HG03103 (cell line): Measurements from ENCODE around the gene TRIP10.
"Not testable (repeated sequence)": the region's sequence is repeated elsewhere in the genome, so short reads cannot be mapped to it uniquely, and the experiment has no call there.

Experiments used
- ATAC-seq: cut with Tn5 transposase; IDR thresholded peaks from one replicate; pipeline ENCODE4 v1.9.1; 2021; ENCODE audit warnings: low read depth; ENCODE audit not compliant: unreplicated experiment

Gene TRIP10

DNA sequence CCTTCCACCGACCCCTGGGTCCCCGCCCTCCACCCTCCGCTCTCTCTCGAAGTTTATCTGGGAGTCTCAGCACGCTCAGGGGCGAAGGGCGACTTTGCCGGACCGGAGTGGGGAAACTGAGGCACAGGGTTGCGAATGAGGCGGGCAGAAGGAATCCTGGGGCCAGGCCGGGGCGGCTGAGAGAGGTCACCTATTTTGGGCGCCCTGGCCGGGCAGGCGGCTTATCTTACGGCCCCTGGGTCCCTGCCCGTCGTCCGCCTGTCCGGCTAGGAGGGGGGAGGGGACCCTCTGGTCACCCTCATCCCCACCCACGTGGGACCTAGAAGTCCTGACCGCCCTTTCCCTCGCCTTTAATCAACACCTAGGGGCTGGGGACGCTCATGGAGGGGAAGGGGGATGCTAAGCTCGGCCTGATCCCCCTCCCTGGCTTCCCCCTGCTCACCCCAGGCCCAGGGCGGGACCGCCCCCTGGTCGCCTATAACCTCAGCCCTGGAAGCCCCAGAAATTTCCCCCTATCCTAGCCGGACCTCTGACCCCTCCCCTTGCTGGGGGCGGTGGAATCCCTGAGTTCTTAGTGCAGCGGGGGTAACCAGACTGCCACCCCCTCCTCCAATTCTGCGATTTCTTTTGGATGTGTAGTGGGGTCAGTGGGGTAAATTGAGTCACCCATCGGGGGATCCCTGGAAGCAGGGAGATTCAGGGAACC lies 556 bp downstream of the TRIP10 start:
- ATAC-seq = no peak

- ATAC-seq = no peak
Observed at GRCh38 chr19:6740589-6741343, 1.3 kb downstream of the TRIP10 start.

GRCh38 chr19:6743066-6743465 lies 3.6 kb downstream of the TRIP10 start:
- ATAC-seq = no peak

DNA sequence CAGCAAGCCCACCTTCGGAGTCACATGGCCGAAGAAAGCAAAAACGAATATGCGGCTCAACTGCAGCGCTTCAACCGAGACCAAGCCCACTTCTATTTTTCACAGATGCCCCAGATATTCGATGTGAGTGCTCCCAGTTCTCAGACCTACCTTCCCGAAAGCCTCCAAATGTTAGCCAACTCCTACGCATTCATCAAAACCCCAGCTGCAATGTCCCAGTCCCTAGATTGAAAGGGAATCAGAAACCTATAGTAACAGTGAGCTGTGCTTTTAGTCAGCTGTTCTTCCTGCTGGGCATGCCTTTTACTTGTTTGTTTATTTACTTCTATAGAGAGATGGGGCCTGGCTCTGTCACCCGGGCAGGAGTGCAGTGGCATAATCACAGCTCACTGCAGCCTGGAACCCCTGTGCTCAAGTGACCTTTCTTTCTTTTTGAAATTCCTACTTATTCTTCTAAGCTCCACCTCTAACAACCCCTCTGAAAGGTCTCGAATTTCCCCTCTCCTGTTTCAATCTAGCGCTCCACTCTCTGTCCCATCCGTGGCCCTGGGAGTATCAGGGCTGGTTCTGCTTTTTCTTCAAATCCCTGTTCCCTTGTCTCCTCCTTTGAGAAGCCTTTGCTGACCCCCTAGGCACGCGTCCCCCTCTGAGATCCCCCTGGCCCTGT lies 4.4 kb downstream of the TRIP10 start:
- ATAC-seq = no peak

DNA sequence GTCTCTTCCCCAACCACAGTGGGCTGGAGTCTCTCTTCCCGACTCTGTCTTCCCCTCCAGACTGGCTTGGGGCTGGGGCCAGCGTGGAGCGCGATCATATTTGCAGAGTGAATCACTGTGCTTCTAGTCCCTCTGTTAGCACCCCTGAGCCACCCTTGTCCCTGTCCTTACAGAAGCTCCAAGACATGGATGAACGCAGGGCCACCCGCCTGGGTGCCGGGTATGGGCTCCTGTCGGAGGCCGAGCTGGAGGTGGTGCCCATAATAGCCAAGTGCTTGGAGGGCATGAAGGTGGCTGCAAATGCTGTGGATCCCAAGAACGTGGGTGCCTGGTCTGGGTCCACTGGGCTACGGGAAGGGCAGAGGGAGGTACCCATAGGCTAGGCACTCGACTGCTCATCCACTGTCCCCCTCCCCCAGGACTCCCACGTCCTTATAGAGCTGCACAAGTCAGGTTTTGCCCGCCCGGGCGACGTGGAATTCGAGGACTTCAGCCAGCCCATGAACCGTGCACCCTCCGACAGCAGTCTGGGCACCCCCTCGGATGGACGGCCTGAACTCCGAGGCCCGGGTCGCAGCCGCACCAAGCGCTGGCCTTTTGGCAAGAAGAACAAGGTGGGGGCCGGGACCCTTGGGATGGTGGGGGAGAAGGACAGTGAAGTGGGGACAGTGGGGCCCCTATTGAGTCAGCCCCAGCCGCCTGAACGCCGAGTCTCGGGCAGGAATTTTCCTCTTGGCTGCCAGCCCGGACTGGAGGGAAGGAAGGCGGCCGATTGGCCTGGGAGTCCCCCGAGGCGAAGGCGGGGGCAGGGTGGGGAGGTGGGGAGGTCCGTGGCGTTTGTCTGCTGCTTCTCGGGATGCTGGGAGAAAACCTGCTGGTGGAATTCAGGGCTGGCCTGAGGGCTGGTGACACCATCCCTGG lies 5.2 kb downstream of the TRIP10 start:
- ATAC-seq = no peak

DNA sequence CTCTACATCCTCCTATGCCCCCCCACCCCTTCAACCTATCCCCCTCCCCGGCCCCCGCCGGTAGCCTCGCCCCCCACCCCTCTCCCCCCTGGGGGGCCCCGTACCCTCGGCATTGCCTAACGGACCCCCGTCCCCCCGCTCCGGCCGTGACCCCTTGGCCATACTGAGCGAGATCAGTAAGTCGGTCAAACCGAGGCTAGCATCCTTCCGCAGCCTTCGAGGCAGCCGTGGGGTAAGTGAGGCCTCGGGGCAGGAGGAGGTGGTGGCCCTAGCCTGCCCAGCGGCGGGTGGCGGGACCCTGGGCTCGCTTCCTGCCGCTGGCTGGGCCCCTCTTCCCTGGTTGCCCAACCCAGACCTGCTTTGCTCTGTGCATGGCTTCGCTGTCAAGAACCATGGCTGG lies 6.5 kb downstream of the TRIP10 start:
- ATAC-seq = no peak

DNA sequence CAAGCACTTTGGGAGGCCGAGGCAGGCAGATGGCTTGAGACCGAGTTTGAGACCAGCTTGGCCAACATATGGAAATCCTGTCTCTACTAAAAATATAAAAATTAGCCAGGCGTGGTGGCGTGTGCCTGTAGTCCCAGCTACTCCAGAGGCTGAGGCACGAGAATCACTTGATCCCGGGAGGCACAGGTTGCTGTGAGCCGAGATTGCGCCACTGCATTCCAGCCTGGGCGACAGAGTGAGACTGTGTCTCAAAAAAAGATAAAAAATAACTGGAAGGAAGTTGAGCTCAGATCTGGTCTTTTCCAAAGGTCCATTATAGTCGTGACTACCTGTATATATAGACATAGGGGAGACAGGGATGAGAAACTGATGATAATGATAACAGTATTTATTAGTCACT lies 9.1 kb downstream of the TRIP10 start:
- not testable (repeated sequence) for ATAC-seq

- no peak for ATAC-seq
Observed at GRCh38 chr19:6750062-6750461, 10.6 kb downstream of the TRIP10 start.

DNA sequence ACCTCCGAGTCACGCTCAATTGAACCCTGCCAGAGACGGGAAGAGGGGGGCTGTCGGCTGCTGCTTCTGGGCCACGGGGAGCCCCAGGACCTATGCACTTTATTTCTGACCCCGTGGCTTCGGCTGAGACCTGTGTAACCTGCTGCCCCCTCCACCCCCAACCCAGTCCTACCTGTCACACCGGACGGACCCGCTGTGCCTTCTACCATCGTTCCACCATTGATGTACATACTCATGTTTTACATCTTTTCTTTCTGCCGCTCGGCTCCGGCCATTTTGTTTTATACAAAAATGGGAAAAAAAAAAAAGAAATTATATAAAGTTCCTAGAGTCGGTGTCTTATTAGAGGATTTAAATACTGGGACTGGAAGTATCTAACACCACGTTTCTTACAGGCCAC lies 11.7 kb downstream of the TRIP10 start:
- ATAC-seq = no peak

- ATAC-seq = no peak
Observed at GRCh38 chr19:6752256-6753177, 13.0 kb downstream of the TRIP10 start.

GRCh38 chr19:6753178-6754031 lies 13.9 kb downstream of the TRIP10 start:
- peak; percentile 76 for ATAC-seq

DNA sequence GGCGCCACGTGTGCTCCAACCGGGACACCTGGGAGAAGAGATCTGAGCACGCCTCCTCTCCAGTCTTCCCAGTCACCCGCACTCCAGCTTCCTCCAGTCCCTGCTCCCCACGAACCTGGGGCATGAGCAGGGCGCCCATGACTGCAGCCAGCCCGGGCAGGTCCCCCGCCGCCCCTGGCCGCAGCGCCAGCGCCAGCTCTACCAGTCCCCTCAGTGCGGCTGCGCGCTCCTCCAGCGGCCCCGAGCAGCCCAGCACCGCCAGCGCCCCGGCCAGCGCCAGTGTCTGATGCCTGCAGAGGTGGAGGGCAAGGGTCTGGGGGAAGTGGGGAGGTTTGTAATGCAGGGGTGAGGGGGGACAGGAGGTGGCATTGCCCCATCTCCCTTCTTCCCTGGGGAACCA lies 14.7 kb downstream of the TRIP10 start:
- no peak for ATAC-seq

DNA sequence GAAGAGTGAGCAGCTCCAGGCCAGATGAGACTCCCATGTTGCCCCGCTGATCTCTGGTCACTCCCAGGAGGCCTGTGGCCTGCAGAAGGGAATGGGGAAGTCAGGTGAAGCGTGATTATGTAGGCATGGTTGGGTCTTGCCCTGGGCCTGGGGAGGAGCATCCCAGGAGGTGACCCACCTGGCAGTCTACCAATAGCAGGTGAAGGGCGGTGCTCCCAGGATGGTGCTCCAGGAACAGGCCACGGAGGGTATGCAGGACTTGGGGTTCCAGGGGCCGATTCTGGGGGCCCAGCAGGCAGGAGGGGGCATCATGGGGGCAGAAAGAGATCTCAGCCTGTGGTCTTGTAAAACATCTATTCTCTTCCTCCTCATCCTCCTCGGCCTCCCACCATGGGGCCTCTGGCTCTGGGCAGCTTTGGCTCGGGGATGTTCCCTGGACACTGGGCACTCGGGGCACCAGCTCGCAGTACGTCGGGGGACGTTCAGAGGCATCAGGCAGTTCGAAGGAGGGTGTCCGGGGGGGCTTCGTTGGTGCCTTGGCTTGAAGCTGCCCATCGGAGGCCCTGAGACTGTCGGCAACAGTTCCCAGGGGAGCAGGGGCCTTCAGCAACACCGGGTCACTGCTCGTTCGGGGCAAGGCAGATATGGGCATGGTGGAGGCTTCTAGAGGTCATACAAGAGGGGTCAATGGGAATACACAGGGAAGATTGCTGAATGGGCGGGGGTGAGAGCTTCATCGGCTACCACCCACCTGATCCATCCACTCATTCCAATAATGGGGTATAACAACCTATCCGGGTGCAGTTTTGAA lies 15.4 kb downstream of the TRIP10 start:
- ATAC-seq = no peak

- ATAC-seq = no peak
Observed at GRCh38 chr19:6760606-6761005, 21.1 kb downstream of the TRIP10 start.

DNA sequence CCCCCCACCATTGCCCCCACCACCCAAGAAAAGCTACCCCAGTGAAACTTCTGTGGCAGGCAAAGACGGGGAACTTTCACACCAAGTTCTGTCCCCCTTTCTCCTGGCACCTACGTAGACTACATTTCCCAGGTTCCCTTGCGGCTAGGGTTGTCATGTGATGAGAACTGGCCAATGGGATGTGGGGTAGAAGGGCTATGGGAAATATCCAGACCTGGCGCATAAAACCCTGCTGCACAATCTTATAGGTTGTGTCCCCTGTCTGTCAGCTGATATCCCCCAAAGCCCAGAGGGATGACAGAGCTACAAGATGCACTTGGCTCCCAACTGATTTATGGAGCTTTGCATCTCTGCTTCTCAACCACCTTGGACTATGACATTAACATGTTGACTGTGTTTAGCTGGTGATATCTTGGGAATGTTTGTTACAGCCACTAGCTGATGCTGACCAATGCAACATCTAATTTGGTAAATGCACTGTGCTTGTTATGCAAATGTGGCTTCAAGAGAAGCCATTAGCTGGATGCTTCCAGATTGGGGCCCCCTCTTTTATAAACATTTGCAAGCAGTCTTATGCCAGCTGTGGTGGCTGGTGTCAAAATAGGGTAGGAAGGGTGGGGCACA lies 21.7 kb downstream of the TRIP10 start:
- ATAC-seq = no peak

GRCh38 chr19:6762253-6762797 lies 22.8 kb downstream of the TRIP10 start:
- not testable (repeated sequence) for ATAC-seq

DNA sequence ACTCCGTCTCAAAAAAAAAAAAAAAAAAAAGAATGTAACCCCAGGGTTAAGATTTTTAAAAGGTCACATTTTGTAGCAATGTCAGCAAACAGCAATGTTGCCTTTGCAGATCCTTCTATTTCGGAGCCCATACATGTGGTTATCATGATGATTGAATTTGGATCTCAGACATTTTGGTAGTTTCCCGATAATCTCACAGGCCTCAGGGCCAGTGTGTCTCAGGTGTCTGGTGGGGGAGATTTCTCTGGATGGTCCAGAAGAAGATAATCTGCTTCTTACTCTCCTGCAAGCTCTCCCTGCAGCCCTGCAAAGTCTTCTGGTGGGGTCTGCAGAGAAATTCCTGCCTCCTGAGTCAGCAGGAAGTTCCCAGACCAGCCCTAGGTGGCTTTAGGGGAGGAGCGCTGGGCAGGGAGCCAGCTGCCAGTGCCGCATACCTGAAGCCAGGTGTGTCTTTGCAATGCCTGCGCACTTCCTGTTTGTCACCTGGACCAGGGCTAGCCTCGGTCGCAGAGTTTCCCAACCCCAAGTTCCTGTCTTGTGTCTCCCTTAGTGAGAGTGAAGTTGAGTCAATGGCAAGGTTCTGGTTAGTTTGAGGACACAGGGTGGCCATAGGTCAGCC lies 26.4 kb downstream of the TRIP10 start:
- no peak for ATAC-seq
